HG03442 (cell line): Measurements from ENCODE around the gene TERB2.
"Not testable (repeated sequence)": the region's sequence is repeated elsewhere in the genome, so short reads cannot be mapped to it uniquely, and the experiment has no call there.

ENCODE experiments used
- ATAC-seq: cut with Tn5 transposase; IDR thresholded peaks from one replicate; pipeline ENCODE4 v1.9.1; 2021; ENCODE audit warnings: mild to moderate bottlenecking, moderate library complexity; ENCODE audit not compliant: unreplicated experiment

The TERB2 gene

DNA sequence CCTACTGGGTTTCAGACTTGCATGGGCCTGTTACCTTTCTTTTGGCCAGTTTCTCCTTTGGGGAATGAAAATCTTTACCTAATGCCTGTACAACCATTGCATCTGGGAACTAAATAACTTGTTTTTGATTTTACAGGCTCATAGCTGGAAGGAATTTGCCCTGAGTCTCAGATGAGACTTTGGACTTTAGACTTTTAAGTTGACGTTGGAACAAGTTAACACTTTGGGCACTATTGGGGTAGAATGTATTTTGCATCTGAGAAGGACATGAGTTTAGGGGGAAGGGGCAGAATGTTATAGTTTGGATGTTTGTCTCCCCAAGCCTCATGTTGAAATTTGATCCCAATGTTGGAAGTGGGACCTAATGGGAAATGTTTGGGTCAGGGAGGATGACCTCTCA, 44.7 kb downstream of the TERB2 start:
- not testable (repeated sequence) for ATAC-seq

DNA sequence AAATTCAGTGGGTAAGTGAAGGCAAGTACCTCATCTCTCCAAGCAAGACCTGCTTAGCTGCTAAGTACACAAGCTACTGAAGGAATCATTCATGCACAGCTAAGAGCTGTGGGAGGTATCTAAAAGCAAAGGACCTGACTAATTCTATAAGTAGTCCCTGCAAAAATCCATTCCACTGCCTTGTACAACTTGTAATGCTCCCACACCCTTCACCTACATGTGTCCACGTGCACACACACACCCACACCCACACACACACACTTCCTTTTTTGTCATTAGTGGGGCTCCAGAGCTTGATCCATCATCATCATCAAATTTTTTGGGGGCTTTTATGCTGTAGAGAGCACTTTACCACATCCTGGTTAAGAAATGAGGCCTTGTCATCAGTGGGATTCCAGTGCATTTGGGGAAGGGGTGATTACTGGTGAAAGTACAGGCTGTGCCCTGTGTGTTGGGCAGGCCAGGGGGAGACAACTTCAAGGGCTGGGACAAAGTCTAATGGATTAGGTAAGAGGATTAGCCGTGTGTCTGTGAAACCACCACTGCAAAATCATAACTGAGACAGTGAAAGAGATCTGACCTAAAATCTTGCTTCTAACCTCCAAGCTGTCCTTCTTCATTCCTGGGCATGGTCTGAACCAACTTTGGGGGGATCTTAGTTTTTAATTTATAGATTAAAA, 47.4 kb downstream of the TERB2 start:
- peak; percentile 65 for ATAC-seq

DNA sequence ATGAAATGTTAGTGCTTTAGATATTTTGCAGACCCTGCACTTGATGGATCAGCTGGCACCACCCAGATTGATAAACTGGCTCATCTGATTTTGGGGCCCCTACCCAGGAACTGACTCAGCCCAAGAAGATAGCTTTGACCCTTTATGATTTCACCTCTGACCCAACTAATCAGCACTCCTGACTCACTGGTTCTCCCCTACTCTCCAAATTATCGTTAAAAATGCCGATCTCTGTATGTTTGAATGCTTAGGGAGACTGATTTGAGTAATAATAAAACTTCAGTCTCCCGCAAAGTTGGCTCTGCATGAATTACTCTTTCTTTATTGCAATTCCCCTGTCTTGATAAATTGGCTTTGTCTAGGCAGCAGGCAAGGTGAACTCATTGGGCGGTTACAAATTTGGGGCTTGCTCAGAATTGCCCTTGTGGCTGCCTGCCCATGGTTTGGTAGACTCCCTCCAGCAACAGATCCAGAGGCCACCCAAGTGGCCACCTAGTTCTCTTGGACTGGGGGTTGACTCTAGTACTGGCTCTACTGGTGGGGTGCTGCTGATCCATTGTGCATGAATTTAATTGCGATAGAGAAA, 48.2 kb downstream of the TERB2 start:
- not testable (repeated sequence) for ATAC-seq

DNA sequence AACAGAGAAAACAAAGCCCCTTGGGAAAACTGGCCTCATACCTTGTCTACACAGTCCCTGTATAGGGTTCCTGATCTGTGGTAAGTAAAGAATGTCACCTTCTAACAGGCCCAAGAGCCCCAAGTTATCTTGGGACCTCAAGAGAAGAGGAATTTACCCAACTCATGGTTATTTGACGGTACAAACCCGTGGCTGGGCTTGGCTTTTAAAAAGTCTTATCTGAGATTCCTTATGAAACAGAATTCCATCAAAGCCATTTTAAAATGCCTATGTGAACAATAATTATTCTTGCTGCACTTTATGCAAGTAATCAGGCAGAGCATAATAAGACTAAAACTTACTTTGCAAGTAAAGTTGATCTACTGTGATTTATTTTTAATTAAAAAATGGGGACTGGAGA, 52.6 kb downstream of the TERB2 start:
- no peak for ATAC-seq

DNA sequence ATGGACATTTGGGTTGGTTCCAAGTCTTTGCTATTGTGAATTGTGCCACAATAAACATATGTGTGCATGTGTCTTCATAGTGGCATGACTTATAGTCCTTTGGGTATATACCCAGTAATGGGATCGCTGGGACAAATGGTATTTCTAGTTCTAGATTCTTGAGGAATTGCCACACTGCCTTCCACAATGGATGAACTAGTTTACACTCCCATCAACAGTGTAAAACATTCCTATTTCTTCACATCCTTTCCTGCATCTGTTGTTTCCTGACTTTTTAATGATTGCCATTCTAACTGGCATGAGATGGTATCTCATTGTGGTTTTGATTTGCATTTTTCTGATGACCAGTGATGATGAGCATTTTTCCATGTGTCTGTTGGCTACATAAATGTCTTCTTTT, 58.6 kb downstream of the TERB2 start:
- not testable (repeated sequence) for ATAC-seq

DNA sequence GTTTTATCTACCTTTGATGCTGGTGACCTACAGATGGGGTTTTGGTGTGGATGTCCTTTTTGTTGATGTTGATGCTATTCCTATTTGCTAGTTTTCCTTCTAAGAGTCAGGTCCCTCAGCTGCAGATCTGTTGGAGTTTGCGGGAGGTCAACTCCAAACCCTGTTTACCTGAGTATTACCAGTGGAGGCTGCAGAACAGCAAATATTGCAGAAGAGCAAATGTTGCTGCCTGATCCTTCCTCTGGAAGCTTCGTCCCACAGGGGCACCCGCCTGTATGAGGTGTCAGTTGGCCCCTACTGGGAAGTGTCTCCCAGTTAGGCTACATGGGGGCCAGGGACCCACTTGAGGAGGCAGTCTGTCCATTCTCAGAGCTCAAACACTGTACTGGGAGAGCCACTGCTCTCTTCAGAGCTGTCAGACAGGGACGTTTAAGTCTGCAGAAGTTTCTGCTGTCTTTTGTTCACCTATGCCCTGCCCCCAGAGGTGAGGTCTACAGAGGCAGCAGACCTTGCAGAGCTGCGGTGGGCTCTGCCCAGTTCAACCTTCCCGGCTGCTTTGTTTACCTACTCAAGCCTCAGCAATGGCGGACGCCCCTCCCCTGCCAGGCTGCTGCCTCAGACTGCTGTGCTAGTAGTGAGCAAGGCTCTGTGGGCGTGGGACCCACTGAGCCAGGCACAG, 63.9 kb downstream of the TERB2 start:
- ATAC-seq, result not testable (repeated sequence)

DNA sequence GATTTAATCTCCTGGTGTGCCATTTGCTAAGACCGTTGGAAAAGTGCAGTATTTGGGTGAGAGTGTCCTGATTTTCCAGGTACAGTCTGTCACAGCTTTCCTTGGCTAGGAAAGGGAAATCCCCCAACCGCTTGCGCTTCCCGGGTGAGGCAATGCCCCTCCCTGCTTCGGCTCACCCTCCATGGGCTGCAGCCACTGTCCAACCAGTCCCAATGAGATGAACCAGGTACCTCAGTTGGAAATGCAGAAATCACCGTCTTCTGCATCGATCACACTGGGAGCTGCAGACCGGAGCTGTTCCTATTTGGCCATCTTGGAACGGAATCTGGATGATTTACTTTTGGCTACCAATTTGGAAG, 64.4 kb downstream of the TERB2 start:
- ATAC-seq, result not testable (repeated sequence)

DNA sequence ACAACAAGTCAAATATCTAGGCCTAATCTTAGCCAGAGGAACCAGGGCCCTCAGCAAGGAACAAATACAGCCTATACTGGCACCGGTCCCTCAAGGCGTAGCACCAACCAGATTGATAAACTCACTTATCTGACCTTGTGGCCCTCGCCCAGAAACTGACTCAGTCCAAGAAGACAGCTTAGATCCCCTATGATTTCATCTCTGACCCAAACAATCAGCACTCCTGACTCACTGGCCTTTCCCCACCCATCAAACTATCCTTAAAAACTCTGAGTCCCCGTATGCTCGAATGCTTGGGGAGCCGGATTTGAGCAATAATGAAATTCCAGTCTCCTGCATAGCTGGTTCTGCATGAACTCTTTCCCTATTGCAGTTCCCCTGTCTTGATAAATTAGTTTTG, 64.9 kb downstream of the TERB2 start:
- no peak for ATAC-seq

DNA sequence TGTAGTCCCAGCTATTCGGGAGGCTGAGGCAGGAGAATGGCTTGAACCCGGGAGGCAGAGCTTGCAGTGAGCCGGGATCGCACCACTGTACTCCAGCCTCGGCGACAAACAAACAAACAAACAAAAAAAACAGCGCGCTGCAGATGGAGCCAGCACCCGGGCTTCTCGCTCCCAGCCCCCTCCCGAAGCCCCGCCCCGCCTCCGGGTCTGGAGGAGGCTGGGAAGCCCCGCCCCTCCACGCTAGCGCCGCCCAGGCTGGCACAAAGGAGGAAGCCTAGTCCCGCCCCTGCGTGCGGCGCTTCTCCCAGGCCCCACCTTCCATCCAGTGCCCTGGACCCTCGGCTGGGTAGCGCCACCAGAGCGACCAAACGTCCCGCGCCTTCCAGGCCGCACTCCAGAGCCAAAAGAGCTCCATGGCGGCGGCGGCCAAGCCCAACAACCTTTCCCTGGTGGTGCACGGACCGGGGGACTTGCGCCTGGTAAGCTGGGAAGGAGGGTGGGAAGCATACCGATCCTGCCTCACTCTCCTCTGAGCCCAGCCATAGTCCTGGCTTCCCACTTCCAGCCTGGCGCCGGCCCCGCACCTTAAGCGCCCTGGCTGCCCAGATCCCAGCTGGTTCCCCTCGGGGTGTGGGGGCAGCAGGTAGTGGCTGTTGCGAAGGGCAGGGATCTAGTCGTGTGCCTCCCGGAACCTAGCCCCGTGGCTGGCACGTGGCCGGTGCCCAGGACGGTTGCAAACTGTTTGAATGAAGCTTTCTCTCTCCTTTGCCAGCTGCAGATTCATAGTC, 66.6 kb downstream of the TERB2 start, which contains the start of gene SORD:
Gene SORD, plus strand, starts transcription at position 325 of the 788 bp plus-strand sequence. Its CDS starts 89 bp downstream, at position 414.
- peak; percentile 95 for ATAC-seq

DNA sequence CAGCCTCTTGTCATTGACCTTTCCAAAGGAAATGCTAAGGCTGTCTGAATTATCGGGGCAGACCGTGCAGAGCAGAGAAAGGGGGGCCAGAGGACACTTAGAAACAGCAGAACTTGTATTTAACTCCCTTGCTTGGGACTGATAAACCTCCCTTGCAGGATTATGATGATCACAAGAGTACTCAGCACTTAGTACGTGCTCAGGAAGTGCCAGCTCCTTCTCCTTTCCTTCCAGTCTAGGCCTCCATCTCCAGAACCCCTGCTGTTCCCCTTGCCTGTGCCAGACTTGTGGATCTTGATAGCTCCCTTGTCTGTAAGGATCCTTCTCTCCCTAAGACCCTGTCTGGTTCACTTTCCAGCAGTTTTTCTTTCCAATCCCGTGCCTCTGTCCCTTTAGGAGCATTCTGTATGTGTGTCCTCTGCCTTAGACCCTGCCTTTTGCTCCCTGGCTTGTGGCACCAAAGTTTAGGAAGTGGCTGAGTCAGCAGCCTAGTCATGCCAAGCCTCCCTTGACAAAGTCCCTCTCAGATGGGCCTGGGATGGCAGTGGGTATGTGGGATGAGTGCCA, 67.3 kb downstream of the TERB2 start:
- no peak for ATAC-seq

DNA sequence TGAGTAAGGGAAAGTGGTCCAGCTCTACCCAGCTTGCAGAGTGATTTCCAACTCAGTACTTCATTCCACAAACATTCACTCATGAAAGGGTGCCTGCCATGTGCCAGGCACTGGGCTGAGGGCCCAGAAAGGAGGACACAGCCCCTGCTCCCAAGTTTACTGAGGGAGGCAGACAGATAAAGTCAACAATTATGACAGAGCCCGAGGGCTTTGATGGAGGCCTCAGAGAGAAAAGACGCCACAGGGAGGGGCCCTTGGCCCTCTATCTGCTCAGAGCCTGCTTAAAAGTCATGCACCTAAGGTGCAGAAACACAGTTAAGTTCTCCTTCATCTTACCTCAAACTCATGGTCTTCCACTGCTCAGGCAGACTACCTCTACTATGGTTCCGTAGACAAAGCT, 68.2 kb downstream of the TERB2 start:
- ATAC-seq, result not testable (repeated sequence)

DNA sequence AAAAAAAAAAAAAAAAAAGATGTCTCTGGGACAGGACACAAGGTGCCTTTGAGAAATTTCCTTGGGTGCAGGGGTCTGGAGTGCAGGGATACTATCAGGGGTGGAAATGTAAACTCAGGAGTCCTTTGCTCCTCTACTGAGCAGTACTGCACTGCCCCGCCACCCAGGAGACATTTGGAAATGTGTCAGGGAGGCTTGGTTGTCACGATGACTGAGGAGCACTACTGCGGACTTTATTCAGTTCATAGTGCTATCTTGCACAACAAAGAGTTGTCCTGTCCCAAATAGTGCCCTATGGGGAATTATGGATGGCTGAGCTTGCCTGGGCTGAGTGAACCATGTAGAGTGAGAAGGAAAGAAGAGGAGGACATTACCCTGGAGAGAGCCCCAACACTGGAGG, 69.1 kb downstream of the TERB2 start:
- not testable (repeated sequence) for ATAC-seq

DNA sequence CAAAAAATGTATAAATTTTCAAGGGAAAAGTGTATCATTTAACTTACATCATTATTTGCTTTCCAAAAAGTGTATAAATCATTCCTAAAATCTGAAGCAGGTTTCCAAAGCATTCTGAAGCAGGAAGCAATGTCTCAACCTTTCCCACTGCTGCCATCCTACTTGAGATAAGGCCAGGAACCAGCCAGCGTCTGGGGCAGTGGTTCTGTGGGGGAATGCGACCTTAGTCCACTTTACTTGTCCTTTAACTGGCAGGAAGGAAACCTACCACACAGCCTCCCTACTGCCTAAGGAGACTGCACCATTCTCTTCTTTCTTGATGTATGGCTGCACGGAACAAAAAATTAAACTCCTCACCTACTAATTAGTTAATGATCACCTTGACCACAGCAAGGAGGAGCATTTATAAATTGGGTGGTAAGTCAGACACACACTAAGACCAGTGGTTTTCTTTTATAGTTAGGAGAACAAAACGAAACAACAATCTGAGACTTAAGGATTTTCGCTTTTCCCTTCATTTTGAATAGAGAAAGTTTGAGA, 70.2 kb downstream of the TERB2 start:
- ATAC-seq, result no peak

DNA sequence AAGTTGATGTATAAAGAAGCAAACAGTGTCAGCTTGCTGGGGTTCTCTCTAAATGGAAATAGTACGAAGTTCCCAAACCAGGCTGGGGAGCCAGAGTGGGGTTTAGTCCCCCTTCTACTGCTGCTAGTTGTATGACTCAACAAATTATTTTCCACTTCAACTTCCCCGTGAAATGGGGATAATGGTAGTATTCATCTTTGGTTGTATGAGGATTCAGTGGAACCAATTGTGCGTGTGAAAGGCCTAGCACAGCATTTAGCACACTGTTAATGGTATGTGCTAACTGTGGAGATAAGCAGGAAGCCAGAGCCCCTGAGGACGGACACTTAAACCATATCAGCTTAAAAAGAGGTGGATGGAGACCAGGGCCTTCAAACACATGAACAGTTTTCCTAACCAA, 70.7 kb downstream of the TERB2 start:
- no peak for ATAC-seq
